HepG2 (cell line): ENCODE data around the gene FAM219B. TPM values are rescaled to one million over a fixed set of nuclear protein-coding genes. Genes with fewer than 3 reads are reported as not detected.

Experiments
- AGO2 ChIP-seq: fragments of 200-400 bp; formaldehyde crosslinking; optimal IDR thresholded peaks from 2 replicates; pipeline ENCODE3; 2017; ENCODE audit warnings: mild to moderate bottlenecking, low read depth, low read length, moderate library complexity
- ARNT ChIP-seq: fragments of 450-650 bp; IDR thresholded peaks from 2 replicates; pipeline ENCODE4 v1.6.1; 2017
- ATRX ChIP-seq: sonication (generic); formaldehyde crosslinking; IDR thresholded peaks from 2 replicates; pipeline ENCODE4 v1.4.0; 2020; ENCODE audit warnings: missing genetic modification reagents, borderline replicate concordance
- E2F1 ChIP-seq: sonication (generic); formaldehyde crosslinking; IDR thresholded peaks from 2 replicates; pipeline ENCODE4 v1.5.0; 2020; ENCODE audit warnings: missing genetic modification reagents
- GRHL1 ChIP-seq: sonication (generic); formaldehyde crosslinking; conservative IDR thresholded peaks from 2 replicates; pipeline ENCODE4 v1.8.0; 2022; ENCODE audit warnings: missing genetic modification reagents
- HNRNPL ChIP-seq: fragments of 200-400 bp; formaldehyde crosslinking; IDR thresholded peaks from 2 replicates; pipeline ENCODE4 v1.6.1; 2017; ENCODE audit warnings: mild to moderate bottlenecking, low read depth, low read length
- JUN ChIP-seq: sonication (generic); formaldehyde crosslinking; IDR thresholded peaks from 2 replicates; pipeline ENCODE4 v1.4.0; 2020; ENCODE audit warnings: mild to moderate bottlenecking, missing genetic modification reagents
- KLF12 ChIP-seq: sonication (generic); formaldehyde crosslinking; IDR thresholded peaks from 2 replicates; pipeline ENCODE4 v1.4.0; 2020; ENCODE audit warnings: missing genetic modification reagents, borderline replicate concordance
- MLXIP ChIP-seq: sonication (generic); formaldehyde crosslinking; IDR thresholded peaks from 2 replicates; pipeline ENCODE4 v1.9.0; 2021; ENCODE audit warnings: missing genetic modification reagents, borderline replicate concordance
- MTF1 ChIP-seq: sonication (generic); formaldehyde crosslinking; IDR thresholded peaks from 2 replicates; pipeline ENCODE4 v1.5.0; 2020; ENCODE audit warnings: missing genetic modification reagents
- SCMH1 ChIP-seq: sonication (generic); formaldehyde crosslinking; IDR thresholded peaks from 2 replicates; pipeline ENCODE4 v1.9.0; 2021; ENCODE audit warnings: missing genetic modification reagents, mild to moderate bottlenecking, borderline replicate concordance
- ZMYM3 ChIP-seq: sonication (generic); formaldehyde crosslinking; IDR thresholded peaks from 2 replicates; pipeline ENCODE4 v1.5.1; 2020; ENCODE audit warnings: mild to moderate bottlenecking, missing genetic modification reagents
- ZNF121 ChIP-seq: sonication (generic); formaldehyde crosslinking; IDR thresholded peaks from 2 replicates; pipeline ENCODE4 v1.5.0; 2020; ENCODE audit warnings: mild to moderate bottlenecking, missing genetic modification reagents
- ZNF737 ChIP-seq: sonication (generic); formaldehyde crosslinking; IDR thresholded peaks from 2 replicates; pipeline ENCODE4 v1.5.0; 2020; ENCODE audit warnings: missing genetic modification reagents, mild to moderate bottlenecking, borderline replicate concordance
- ZNF747 ChIP-seq: sonication (generic); formaldehyde crosslinking; IDR thresholded peaks from 2 replicates; pipeline ENCODE4 v1.8.1; 2023; ENCODE audit warnings: missing genetic modification reagents, mild to moderate bottlenecking, borderline replicate concordance
- polyA plus RNA-seq, 8 experiments: library from polyadenylated mRNA; depleted of rRNA in 3 of 8; stranded (reverse) in 7 of 8; unstranded in 1 of 8; fragments of >200 nt; fragmentation: Illumina TruSeq in 4 of 8; extraction: Trizol in 4 of 8; gene quantifications; 2 replicates each; pipeline versions ENCODE4 v1.2.1 to v1.2.3, GENCODE V29; 2011 to 2016; ENCODE audit warnings: low read depth in 4 of 8, missing spikeins in 1 of 8, mixed read lengths in 1 of 8; ENCODE audit not compliant: insufficient read depth in 1 of 8
- total RNA-seq, 5 experiments: library from RNA; depleted of rRNA; stranded (reverse); fragments of >200 nt; fragmentation: Illumina TruSeq; extraction: Trizol; gene quantifications; 2 replicates each; pipeline ENCODE4 v1.2.3, GENCODE V29; 2016; ENCODE audit warnings: low read depth in 1 of 5
- TF ChIP-seq, protein P1 (sequence below): sonication (generic); formaldehyde crosslinking; IDR thresholded peaks from 2 replicates; pipeline ENCODE4 v1.4.0; 2020; ENCODE audit warnings: low read depth, missing genetic modification reagents

The FAM219B gene
- total and polyA plus RNA-seq, 2 of the 13 experiments (the other 11 are each of a cell fraction or from before 2014, with no cell fraction given), result 36.6 to 50.2 TPM

GRCh38 chr15:74928771-74929198 is 22.1 kb upstream of the FAM219B start (continued):
- TF ChIP-seq MLXIP (CRISPR knock-in tag) (no peak), HNRNPL (no peak), ZNF121 (no peak), ARNT (no peak), E2F1 (CRISPR knock-in tag) (no peak), ZNF747 (CRISPR knock-in tag) (no peak), JUN (CRISPR knock-in tag) (no peak), ZMYM3 (CRISPR knock-in tag) (no peak), ZNF737 (CRISPR knock-in tag) (no peak), MTF1 (CRISPR knock-in tag) (no peak), ATRX (no peak), GRHL1 (no peak), AGO2 (no peak), SCMH1 (CRISPR knock-in tag) (no peak), KLF12 (no peak)
- TF ChIP-seq, protein P1, sequence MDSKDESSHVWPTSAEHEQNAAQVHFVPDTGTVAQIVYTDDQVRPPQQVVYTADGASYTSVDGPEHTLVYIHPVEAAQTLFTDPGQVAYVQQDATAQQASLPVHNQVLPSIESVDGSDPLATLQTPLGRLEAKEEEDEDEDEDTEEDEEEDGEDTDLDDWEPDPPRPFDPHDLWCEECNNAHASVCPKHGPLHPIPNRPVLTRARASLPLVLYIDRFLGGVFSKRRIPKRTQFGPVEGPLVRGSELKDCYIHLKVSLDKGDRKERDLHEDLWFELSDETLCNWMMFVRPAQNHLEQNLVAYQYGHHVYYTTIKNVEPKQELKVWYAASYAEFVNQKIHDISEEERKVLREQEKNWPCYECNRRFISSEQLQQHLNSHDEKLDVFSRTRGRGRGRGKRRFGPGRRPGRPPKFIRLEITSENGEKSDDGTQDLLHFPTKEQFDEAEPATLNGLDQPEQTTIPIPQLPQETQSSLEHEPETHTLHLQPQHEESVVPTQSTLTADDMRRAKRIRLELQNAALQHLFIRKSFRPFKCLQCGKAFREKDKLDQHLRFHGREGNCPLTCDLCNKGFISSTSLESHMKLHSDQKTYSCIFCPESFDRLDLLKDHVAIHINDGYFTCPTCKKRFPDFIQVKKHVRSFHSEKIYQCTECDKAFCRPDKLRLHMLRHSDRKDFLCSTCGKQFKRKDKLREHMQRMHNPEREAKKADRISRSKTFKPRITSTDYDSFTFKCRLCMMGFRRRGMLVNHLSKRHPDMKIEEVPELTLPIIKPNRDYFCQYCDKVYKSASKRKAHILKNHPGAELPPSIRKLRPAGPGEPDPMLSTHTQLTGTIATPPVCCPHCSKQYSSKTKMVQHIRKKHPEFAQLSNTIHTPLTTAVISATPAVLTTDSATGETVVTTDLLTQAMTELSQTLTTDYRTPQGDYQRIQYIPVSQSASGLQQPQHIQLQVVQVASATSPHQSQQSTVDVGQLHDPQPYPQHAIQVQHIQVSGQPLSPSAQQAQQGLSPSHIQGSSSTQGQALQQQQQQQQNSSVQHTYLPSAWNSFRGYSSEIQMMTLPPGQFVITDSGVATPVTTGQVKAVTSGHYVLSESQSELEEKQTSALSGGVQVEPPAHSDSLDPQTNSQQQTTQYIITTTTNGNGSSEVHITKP, result no peak
